Right atrium auricular region (tissue), 2 donors: ENCODE measurements around the gene C10orf67. TPM values are rescaled to one million over a fixed set of nuclear protein-coding genes. Genes with fewer than 3 reads are reported as not detected.

Experiments
- DNase-seq: peaks from one replicate; pipeline ENCODE4 v3.0.0-alpha.2; 2019; ENCODE audit warnings: low spot score
- H3K27ac ChIP-seq, 2 donors: fragments of 200-600 bp; sonication (generic); 1 replicate in 1 of 2; 2 replicates in 1 of 2; pipeline ENCODE4 v1.5.1; 2016 to 2019
- H3K27me3 ChIP-seq, 2 donors: fragments of 200-600 bp; sonication (generic); one replicate each; pipeline versions ENCODE4 v1.5.1 to v1.6.0; 2017 to 2019
- H3K36me3 ChIP-seq: fragments of 200-600 bp; sonication (generic); one replicate; pipeline ENCODE4 v1.5.1; 2016
- H3K4me1 ChIP-seq, 2 donors: fragments of 200-600 bp; sonication (generic); one replicate each; pipeline versions ENCODE4 v1.5.1 to v1.6.0; 2017 to 2019
- H3K4me3 ChIP-seq, 2 donors: fragments of 200-600 bp; sonication (generic); 1 replicate in 1 of 2; 2 replicates in 1 of 2; pipeline ENCODE4 v1.5.1; 2017 to 2019; ENCODE audit warnings: mild to moderate bottlenecking in 1 of 2, moderate library complexity in 1 of 2
- H3K9me3 ChIP-seq, 2 donors: fragments of 200-600 bp; sonication (generic); one replicate each; pipeline ENCODE4 v1.5.1; 2019
- total RNA-seq, 2 donors: library from RNA; depleted of rRNA; stranded (reverse); fragments of >200 nt; gene quantifications; one replicate each; pipeline ENCODE4 v1.1.0, GENCODE V29; 2016
- TF ChIP-seq, protein P1 (sequence below), 2 donors: fragments of 200-600 bp; sonication (generic); IDR thresholded peaks; one replicate each; pipeline ENCODE4 v1.5.1; 2019; ENCODE audit warnings: antibody characterized with exemption in 2 of 2

The C10orf67 gene
- total RNA-seq, 2 donors from 2014 or later, result 0.16 to 0.44 TPM

DNA sequence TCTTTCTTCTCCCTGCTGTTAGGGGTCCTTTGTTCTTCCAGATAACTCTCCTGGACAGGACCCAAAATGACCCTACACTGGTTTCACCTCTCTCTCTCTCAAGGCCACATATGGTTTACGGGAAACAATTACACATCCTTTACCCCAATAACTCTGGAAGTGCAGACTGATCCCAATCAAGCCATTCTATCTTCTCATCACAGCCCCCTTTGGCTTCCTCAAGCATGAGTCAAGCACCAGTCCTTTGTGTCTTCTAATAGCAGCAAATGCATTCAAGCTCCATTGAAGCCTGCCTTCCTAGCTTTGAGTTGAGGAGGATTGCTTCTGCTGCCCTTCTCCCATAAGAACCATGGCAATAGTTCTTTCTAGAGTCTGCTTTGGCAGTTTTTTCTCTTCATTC is 20.2 kb downstream of the C10orf67 start:
- no peak overlapping the region for H3K4me3 ChIP-seq
- H3K4me1 ChIP-seq, result no peaks in the 10 kb centered on the region
- no peaks in the 10 kb centered on the region for H3K36me3 ChIP-seq
- H3K9me3 ChIP-seq, result no peaks in the 10 kb centered on the region
- H3K27ac ChIP-seq, result no peak overlapping the region
- TF ChIP-seq, protein P1, sequence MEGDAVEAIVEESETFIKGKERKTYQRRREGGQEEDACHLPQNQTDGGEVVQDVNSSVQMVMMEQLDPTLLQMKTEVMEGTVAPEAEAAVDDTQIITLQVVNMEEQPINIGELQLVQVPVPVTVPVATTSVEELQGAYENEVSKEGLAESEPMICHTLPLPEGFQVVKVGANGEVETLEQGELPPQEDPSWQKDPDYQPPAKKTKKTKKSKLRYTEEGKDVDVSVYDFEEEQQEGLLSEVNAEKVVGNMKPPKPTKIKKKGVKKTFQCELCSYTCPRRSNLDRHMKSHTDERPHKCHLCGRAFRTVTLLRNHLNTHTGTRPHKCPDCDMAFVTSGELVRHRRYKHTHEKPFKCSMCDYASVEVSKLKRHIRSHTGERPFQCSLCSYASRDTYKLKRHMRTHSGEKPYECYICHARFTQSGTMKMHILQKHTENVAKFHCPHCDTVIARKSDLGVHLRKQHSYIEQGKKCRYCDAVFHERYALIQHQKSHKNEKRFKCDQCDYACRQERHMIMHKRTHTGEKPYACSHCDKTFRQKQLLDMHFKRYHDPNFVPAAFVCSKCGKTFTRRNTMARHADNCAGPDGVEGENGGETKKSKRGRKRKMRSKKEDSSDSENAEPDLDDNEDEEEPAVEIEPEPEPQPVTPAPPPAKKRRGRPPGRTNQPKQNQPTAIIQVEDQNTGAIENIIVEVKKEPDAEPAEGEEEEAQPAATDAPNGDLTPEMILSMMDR (IDR thresholded peaks at IDR 0.05), result no peak
- H3K27me3 ChIP-seq, result no peaks in the 10 kb centered on the region
- no peak for DNase-seq

DNA sequence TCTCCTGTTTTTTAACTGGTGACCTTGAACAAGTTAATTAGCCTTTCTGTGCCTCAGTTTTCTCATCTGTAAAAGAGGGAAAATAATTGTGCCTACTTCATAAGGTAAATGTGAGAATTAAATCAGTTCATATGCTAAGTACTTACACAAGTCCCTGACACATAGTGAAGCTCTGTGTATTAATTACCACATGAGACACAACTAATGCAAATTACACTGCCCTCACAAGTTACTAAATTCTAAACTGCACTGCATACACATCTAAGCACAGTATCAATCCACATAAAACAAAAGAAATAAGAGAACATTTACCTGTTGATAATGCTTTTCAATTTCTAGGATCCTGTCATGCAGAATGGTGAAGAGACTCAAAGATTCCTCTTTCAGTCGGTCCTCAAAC is 22.5 kb downstream of the C10orf67 start:
- TF ChIP-seq, protein P1 (IDR thresholded peaks at IDR 0.05), result no peak
- H3K36me3 ChIP-seq, result no peaks in the 10 kb centered on the region

DNA sequence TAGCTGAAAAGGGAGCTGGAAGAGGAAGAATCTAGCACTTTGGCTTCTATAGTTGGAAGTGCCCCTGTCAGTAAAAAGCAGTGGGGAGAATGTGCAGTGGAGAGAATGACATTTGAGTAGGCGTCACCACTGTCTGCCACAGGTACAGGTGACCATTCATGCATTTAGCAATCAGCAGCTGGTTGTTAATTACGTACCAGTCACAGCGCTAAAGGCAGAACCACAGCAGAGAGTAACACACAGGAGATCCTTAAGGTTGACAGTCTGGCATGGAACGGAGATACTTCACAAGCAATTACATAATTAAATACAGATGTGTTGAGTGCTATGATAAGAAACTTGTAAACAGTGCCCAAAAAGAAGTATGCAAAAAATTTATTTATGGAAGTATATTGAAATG is 24.8 kb downstream of the C10orf67 start:
- Histone ChIP-seq H3K4me3 (no peak overlapping the region), H3K9me3 (no peaks in the 10 kb centered on the region), H3K36me3 (no peaks in the 10 kb centered on the region), H3K4me1 (no peaks in the 10 kb centered on the region), H3K27ac (no peak overlapping the region), H3K27me3 (no peaks in the 10 kb centered on the region)
- DNase-seq, result no peak
- TF ChIP-seq, protein P1 (IDR thresholded peaks at IDR 0.05), result no peak

More for the DNA sequence above, 22.5 kb downstream of the C10orf67 start:
- no peak for DNase-seq
- H3K4me1 ChIP-seq, result no peaks in the 10 kb centered on the region
- no peaks in the 10 kb centered on the region for H3K27me3 ChIP-seq
- H3K4me3 ChIP-seq, result no peak overlapping the region
- H3K9me3 ChIP-seq, result no peaks in the 10 kb centered on the region
- H3K27ac ChIP-seq, result no peak overlapping the region

DNA sequence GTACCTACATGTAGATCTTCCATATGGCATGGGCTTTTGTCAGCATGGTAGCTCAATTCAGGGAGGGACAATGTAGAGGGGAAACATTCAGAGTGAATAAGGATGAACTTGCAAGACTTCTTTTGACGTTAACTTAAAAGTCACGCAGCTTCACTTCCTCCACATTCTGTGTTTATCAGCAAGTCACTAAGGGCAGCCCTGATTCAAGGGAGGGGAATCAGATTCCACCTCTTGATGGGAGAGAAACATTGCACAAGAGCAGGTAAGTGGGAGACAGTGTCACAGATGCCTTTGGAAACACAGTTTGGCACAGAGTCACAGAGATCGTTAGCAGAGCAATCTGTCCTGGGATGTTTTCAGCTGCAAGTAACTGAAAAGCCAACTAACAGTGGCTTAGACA is 26.2 kb downstream of the C10orf67 start:
- no peak for DNase-seq
- TF ChIP-seq, protein P1 (IDR thresholded peaks at IDR 0.05), result no peak
- H3K27me3 ChIP-seq, result no peaks in the 10 kb centered on the region
- no peak overlapping the region for H3K27ac ChIP-seq
- H3K4me3 ChIP-seq, result no peak overlapping the region
- H3K36me3 ChIP-seq, result no peaks in the 10 kb centered on the region
- no peaks in the 10 kb centered on the region for H3K9me3 ChIP-seq
- H3K4me1 ChIP-seq, result no peaks in the 10 kb centered on the region

DNA sequence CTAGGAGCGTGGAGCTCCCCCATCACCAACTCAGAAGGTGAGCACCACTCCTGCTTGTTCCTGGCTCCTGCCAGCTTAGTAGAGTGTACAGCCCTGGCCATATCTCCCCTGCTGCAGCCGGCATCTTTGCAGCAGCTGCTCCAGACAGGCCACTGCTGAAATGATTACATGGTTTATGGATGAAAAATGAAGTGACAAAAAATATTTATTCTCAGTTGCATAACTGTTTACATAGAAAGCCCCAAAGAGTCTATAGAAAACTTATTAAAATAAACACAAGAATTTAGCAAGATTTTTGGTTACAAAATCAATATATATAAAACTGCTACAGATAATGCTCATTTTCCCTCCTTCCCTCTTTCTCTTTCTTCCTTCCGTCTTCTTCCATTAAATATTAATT is 27.2 kb downstream of the C10orf67 start:
- no peaks in the 10 kb centered on the region for H3K9me3 ChIP-seq
- H3K27ac ChIP-seq, result no peak overlapping the region
- H3K4me3 ChIP-seq, result no peak overlapping the region
- no peaks in the 10 kb centered on the region for H3K36me3 ChIP-seq
- no peak for DNase-seq
- H3K4me1 ChIP-seq, result no peaks in the 10 kb centered on the region
- TF ChIP-seq, protein P1 (IDR thresholded peaks at IDR 0.05), result no peak
- no peaks in the 10 kb centered on the region for H3K27me3 ChIP-seq

DNA sequence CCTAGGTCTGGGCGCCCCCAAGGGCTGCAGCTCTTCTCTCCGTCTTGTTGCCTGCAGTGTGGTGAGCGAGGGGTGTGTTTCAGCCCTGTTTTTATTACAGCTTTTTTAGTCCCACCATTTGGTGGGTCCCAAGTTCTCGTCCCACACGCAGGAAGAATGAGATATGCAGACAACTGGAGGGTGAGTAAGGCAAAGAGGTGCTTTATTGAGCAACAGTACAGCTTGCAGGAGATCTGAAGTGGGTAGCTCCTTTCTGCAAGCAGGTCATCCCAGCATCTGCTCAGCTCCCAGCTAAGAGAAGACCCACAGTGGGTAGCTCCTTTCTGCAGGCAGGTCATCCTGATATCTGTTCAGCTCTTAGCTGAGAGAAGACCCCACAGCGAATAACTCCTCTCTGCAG is 28.2 kb downstream of the C10orf67 start:
- Histone ChIP-seq H3K9me3 (no peaks in the 10 kb centered on the region), H3K27ac (no peak overlapping the region), H3K36me3 (no peaks in the 10 kb centered on the region), H3K27me3 (no peaks in the 10 kb centered on the region), H3K4me3 (no peak overlapping the region), H3K4me1 (no peaks in the 10 kb centered on the region)
- DNase-seq, result no peak
- TF ChIP-seq, protein P1 (IDR thresholded peaks at IDR 0.05), result no peak
